CD14-positive monocyte (primary cell): Measurements from ENCODE around the gene TMEM120B. TPM values are rescaled to one million over a fixed set of nuclear protein-coding genes. Genes with fewer than 3 reads are reported as not detected.

Experiments used
- DNase-seq, 3 donors: peaks; one replicate each; pipeline ENCODE4 v3.0.0-alpha.2; 2011 to 2022
- H2AFZ ChIP-seq: 2 replicates; pipeline ENCODE4 v1.6.0; 2012; ENCODE audit warnings: mild to moderate bottlenecking, low read depth, low read length, inconsistent platforms; ENCODE audit not compliant: insufficient read depth, poor library complexity, severe bottlenecking
- H3K27ac ChIP-seq, 2 donors: 1 replicate in 1 of 2; 2 replicates in 1 of 2; pipeline ENCODE4 v1.5.1; 2012 to 2013; ENCODE audit warnings: low read length in 2 of 2, control low read depth in 1 of 2, inconsistent platforms in 1 of 2, low read depth in 1 of 2, mild to moderate bottlenecking in 1 of 2
- H3K27me3 ChIP-seq, 2 donors: one replicate each; pipeline versions ENCODE4 v1.6.0 to v1.6.1; 2011 to 2013; ENCODE audit warnings: low read length in 2 of 2; ENCODE audit not compliant: control insufficient read depth in 2 of 2, insufficient read depth in 2 of 2
- H3K36me3 ChIP-seq, 2 donors: replicated peaks in 1 of 2; 1 replicate in 1 of 2; 2 replicates in 1 of 2; pipeline versions ENCODE4 v1.5.1 to v1.6.1; 2012 to 2013; ENCODE audit warnings: low read length in 2 of 2, control low read depth in 1 of 2, inconsistent platforms in 1 of 2, mild to moderate bottlenecking in 1 of 2; ENCODE audit not compliant: insufficient read depth in 2 of 2, control insufficient read depth in 1 of 2
- H3K4me1 ChIP-seq, 2 donors: 1 replicate in 1 of 2; 2 replicates in 1 of 2; pipeline versions ENCODE4 v1.5.1 to v1.6.1; 2012 to 2013; ENCODE audit warnings: low read length in 2 of 2, control low read depth in 1 of 2, inconsistent platforms in 1 of 2, mild to moderate bottlenecking in 1 of 2, moderate library complexity in 1 of 2; ENCODE audit not compliant: insufficient read depth in 2 of 2, control insufficient read depth in 1 of 2
- H3K4me2 ChIP-seq: replicated peaks from 2 replicates; pipeline ENCODE3; 2012; ENCODE audit warnings: low read length, moderate library complexity, mild to moderate bottlenecking; ENCODE audit not compliant: poor library complexity, severe bottlenecking; ENCODE audit errors: extremely low read depth
- H3K4me3 ChIP-seq, 3 experiments: fragments of 200-600 bp in 1 of 3; sonication (generic) in 1 of 3; replicated peaks in 1 of 3; 1 replicate in 2 of 3; 2 replicates in 1 of 3; pipeline ENCODE4 v1.5.1; 2011 to 2013; ENCODE audit warnings: low read length in 3 of 3, mild to moderate bottlenecking in 3 of 3, control low read depth in 2 of 3, low read depth in 2 of 3, inconsistent platforms in 1 of 3, moderate library complexity in 1 of 3
- H3K79me2 ChIP-seq: 2 replicates; pipeline ENCODE4 v1.6.0; 2012; ENCODE audit warnings: mild to moderate bottlenecking, control low read depth, inconsistent platforms, low read length, moderate library complexity; ENCODE audit not compliant: insufficient read depth
- H3K9ac ChIP-seq: 2 replicates; pipeline ENCODE4 v1.6.0; 2017; ENCODE audit warnings: low read length, mild to moderate bottlenecking; ENCODE audit not compliant: insufficient read depth, poor library complexity, severe bottlenecking
- H3K9me3 ChIP-seq, 2 donors: replicated peaks in 1 of 2; 1 replicate in 1 of 2; 2 replicates in 1 of 2; pipeline versions ENCODE4 v1.5.1 to v1.6.1; 2012 to 2013; ENCODE audit warnings: low read length in 2 of 2, control low read depth in 1 of 2; ENCODE audit not compliant: control insufficient read depth in 1 of 2, insufficient read depth in 1 of 2
- H4K20me1 ChIP-seq: 2 replicates; pipeline ENCODE4 v1.6.0; 2012; ENCODE audit warnings: mild to moderate bottlenecking, low read length, control low read depth, moderate library complexity; ENCODE audit not compliant: insufficient read depth
- H3K27ac Mint-ChIP-seq, 7 donors: one replicate each; pipeline ENCODE4 v1.8.0; 2020; ENCODE audit warnings: mild to moderate bottlenecking in 7 of 7, mixed read lengths in 7 of 7, moderate library complexity in 6 of 7, inconsistent platforms in 2 of 7
- H3K27me3 Mint-ChIP-seq, 3 donors: one replicate each; pipeline ENCODE4 v1.8.0; 2021 to 2022; ENCODE audit warnings: low read depth in 3 of 3, mild to moderate bottlenecking in 3 of 3, mixed read lengths in 3 of 3, moderate library complexity in 3 of 3, inconsistent platforms in 1 of 3
- H3K36me3 Mint-ChIP-seq, 2 donors: one replicate each; pipeline ENCODE4 v1.8.0; 2020; ENCODE audit warnings: mixed read lengths in 2 of 2, inconsistent platforms in 1 of 2, mild to moderate bottlenecking in 1 of 2
- H3K4me1 Mint-ChIP-seq: one replicate; pipeline ENCODE4 v1.8.0; 2020; ENCODE audit warnings: mild to moderate bottlenecking, mixed read lengths
- H3K4me3 Mint-ChIP-seq, 2 donors: one replicate each; pipeline ENCODE4 v1.8.0; 2020; ENCODE audit warnings: mild to moderate bottlenecking in 2 of 2, mixed read lengths in 2 of 2, moderate library complexity in 1 of 2
- H3K9me3 Mint-ChIP-seq, 7 donors: one replicate each; pipeline ENCODE4 v1.8.0; 2020 to 2022; ENCODE audit warnings: mixed read lengths in 7 of 7, mild to moderate bottlenecking in 6 of 7, moderate library complexity in 6 of 7, inconsistent platforms in 2 of 7
- WGBS: methylation state at CpG from one replicate; pipeline ENCODE4 v1.1.5; 2013; ENCODE audit warnings: missing lambda C conversion rate; ENCODE audit not compliant: insufficient coverage; 5-methylcytosine and 5-hydroxymethylcytosine counted together
- intact Hi-C, 2 donors: fragments of 100-400 bp; cut with micrococcal nuclease; formaldehyde crosslinking; loops; one replicate each; pipeline versions ENCODE4 v1.15.0 to v1.15.1; 2023
- polyA plus RNA-seq, 3 donors: library from polyadenylated mRNA; depleted of rRNA in 1 of 3; unstranded in 2 of 3; stranded (reverse) in 1 of 3; fragments of 300-500 nt in 2 of 3; fragments of >200 nt in 1 of 3; fragmentation: Illumina TruSeq in 2 of 3; gene quantifications; 1 replicate in 2 of 3; 2 replicates in 1 of 3; pipeline ENCODE4 v1.2.3, GENCODE V29; 2012 to 2021
- TF ChIP-seq, protein P1 (sequence below): fragments of 200-600 bp; IDR thresholded peaks from one replicate; pipeline ENCODE4 v1.8.0; 2022; ENCODE audit warnings: antibody characterized with exemption, mild to moderate bottlenecking

The TMEM120B gene
- polyA plus RNA-seq, 3 donors: 0.65 to 2.4 (median 1.1) TPM

DNA sequence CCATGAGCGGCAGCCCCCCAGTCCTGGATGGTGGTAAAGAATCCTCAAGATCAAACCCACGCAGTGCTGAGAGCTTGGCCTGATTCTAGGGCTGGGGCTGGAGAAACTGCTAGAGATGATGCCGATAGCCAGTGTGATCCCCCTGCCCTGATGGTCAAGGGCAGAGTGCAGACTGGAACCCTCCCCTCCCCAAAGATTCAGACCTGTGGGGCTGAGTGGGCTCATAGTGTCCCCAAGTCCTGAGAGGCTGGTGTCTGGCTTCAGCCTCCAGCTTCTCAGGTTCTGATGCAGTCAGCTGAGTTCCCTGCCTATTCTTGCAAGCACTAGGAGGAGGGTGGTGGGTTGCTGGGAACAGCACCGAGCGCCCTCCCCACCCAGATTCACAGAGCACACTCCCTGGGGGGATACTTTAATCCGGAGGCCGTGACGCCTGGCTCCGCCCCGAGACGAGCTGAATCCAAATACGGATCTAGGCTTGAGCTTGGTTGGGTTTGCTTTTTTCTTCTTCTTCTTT is 69.0 kb downstream of the TMEM120B start:
- peak overlapping the region; percentile 7 for H3K4me2 ChIP-seq
- H3K36me3 Mint-ChIP-seq: peaks cover 41% of the 10 kb centered on the region in 2 donors
- H2AFZ ChIP-seq: no peak overlapping the region
- no peak overlapping the region for H3K4me3 ChIP-seq
- H3K4me3 Mint-ChIP-seq: peak overlapping the region in 1 of 2 donors; percentile 46
- H3K9ac ChIP-seq: no peak overlapping the region
- intact Hi-C loops: no loop called here
- H4K20me1 ChIP-seq: peaks cover 13% of the 10 kb centered on the region
- H3K27ac ChIP-seq: peak overlapping the region in 1 of 2 donors; percentile 60
- H3K79me2 ChIP-seq: no peaks in the 10 kb centered on the region
- H3K9me3 Mint-ChIP-seq: no peaks in the 10 kb centered on the region
- peaks cover 0 to 3% (median 0%) of the 10 kb centered on the region in 3 donors for H3K27me3 Mint-ChIP-seq
- no peaks in the 10 kb centered on the region for H3K27me3 ChIP-seq
- H3K27ac Mint-ChIP-seq: peak overlapping the region in 5 of 7 donors; percentile 56 to 95 (median 68)
- DNase-seq: no peak
- TF ChIP-seq, protein P1, sequence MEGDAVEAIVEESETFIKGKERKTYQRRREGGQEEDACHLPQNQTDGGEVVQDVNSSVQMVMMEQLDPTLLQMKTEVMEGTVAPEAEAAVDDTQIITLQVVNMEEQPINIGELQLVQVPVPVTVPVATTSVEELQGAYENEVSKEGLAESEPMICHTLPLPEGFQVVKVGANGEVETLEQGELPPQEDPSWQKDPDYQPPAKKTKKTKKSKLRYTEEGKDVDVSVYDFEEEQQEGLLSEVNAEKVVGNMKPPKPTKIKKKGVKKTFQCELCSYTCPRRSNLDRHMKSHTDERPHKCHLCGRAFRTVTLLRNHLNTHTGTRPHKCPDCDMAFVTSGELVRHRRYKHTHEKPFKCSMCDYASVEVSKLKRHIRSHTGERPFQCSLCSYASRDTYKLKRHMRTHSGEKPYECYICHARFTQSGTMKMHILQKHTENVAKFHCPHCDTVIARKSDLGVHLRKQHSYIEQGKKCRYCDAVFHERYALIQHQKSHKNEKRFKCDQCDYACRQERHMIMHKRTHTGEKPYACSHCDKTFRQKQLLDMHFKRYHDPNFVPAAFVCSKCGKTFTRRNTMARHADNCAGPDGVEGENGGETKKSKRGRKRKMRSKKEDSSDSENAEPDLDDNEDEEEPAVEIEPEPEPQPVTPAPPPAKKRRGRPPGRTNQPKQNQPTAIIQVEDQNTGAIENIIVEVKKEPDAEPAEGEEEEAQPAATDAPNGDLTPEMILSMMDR: no peak
- no peaks in the 10 kb centered on the region for H3K9me3 ChIP-seq
- peaks cover 16 to 24% of the 10 kb centered on the region in 2 donors for H3K4me1 ChIP-seq
- H3K4me1 Mint-ChIP-seq: peaks cover 37% of the 10 kb centered on the region
- WGBS: 90% methylated on average over 2 of the region's 12 CpGs
- H3K36me3 ChIP-seq: peaks cover 24 to 31% of the 10 kb centered on the region in 2 donors

- Histone ChIP-seq H3K4me1 (peaks cover 23 to 31% of the 10 kb centered on the region in 2 donors), H3K27ac (peak overlapping the region; percentile 10 to 60), H2AFZ (no peak overlapping the region), H3K27me3 (no peaks in the 10 kb centered on the region), H4K20me1 (peaks cover 13% of the 10 kb centered on the region), H3K4me3 (no peak overlapping the region), H3K9ac (no peak overlapping the region), H3K4me2 (no peak overlapping the region), H3K36me3 (peaks cover 24 to 31% of the 10 kb centered on the region in 2 donors), H3K79me2 (peaks cover 4% of the 10 kb centered on the region), H3K9me3 (no peaks in the 10 kb centered on the region)
- Mint-ChIP-seq H3K27ac (peak overlapping the region; percentile 4 to 95 (median 68)), H3K36me3 (peaks cover 45 to 48% of the 10 kb centered on the region in 2 donors), H3K4me3 (peak overlapping the region; percentile 4 to 46), H3K9me3 (no peaks in the 10 kb centered on the region), H3K27me3 (peaks cover 0 to 3% (median 0%) of the 10 kb centered on the region in 3 donors), H3K4me1 (peaks cover 45% of the 10 kb centered on the region)
- intact Hi-C loops: no loop called here
- WGBS: 0% methylated on average over 10 of the region's 14 CpGs
- DNase-seq: peak in 2 of 3 donors; percentile 67 to 89
- TF ChIP-seq, protein P1: no peak
Observed at GRCh38 chr12:121781998-121782979, 69.7 kb downstream of the TMEM120B start.
